ENCODE results near the gene TFDP2. TPM values are rescaled to one million over a fixed set of nuclear protein-coding genes. Genes with fewer than 3 reads are reported as not detected.

The TFDP2 gene
- total RNA-seq, 1 experiment from 2014 or later, result 48.2 TPM

- no peaks in the 10 kb centered on the region for H3K27me3 ChIP-seq (ENCODE audit: insufficient read depth, low read depth)
- H3K4me2 ChIP-seq, result no peak overlapping the region
- no peaks in the 10 kb centered on the region for H3K79me2 ChIP-seq (ENCODE audit: low read depth)
- no peaks in the 10 kb centered on the region for H3K36me3 ChIP-seq (ENCODE audit: low read depth)
- TF ChIP-seq CTCF (conservative IDR thresholded peaks at IDR 0.05), result no peak
- TF ChIP-seq EZH2 (IDR thresholded peaks at IDR 0.05; ENCODE audit: low read depth), result no peak
- no peak overlapping the region for H3K27ac ChIP-seq
- no TSS peak for BruUV-seq (replicated peaks)
- H4K20me1 ChIP-seq (ENCODE audit: insufficient read depth), result no peaks in the 10 kb centered on the region
- DNase-seq, result no peak
- peaks cover 38% of the 10 kb centered on the region for H3F3A ChIP-seq (ENCODE audit: insufficient read depth, low read depth)
- peaks cover 42% of the 10 kb centered on the region for H3K4me1 ChIP-seq (replicated peaks; ENCODE audit: insufficient read depth)
- no peak overlapping the region for H2AFZ ChIP-seq
- ChIA-PET POLR2A (ENCODE audit: unreplicated experiment) (no interaction called here), CTCF (no interaction called here)
- H3K9me3 ChIP-seq (ENCODE audit: insufficient read depth, low read depth), result no peaks in the 10 kb centered on the region
- no peak overlapping the region for H3K4me3 ChIP-seq
- intact Hi-C loops (cut with micrococcal nuclease; ENCODE audit: unreplicated experiment), result no loop called here
- no peaks in the 10 kb centered on the region for H3K9me2 ChIP-seq (ENCODE audit: insufficient read depth)
Measured at GRCh38 chr3:141938011-141938500, 211.3 kb downstream of the TFDP2 start.

GRCh38 chr3:141934354-141934753 is 215.0 kb downstream of the TFDP2 start:
- POLR2A ChIA-PET (ENCODE audit: unreplicated experiment), result no interaction called here
- peaks cover 17% of the 10 kb centered on the region for H3K4me1 ChIP-seq (replicated peaks; ENCODE audit: insufficient read depth)
- H3K9me3 ChIP-seq (ENCODE audit: insufficient read depth, low read depth), result no peaks in the 10 kb centered on the region
- no peaks in the 10 kb centered on the region for H3K36me3 ChIP-seq (ENCODE audit: low read depth)
- H3K9me2 ChIP-seq (ENCODE audit: insufficient read depth), result no peaks in the 10 kb centered on the region
- TF ChIP-seq EZH2 (IDR thresholded peaks at IDR 0.05; ENCODE audit: low read depth), result no peak
- TF ChIP-seq CTCF (conservative IDR thresholded peaks at IDR 0.05), result no peak
- H3K4me3 ChIP-seq, result no peak overlapping the region
- H3K79me2 ChIP-seq (ENCODE audit: low read depth), result no peaks in the 10 kb centered on the region
- peaks cover 9% of the 10 kb centered on the region for H3F3A ChIP-seq (ENCODE audit: insufficient read depth, low read depth)
- DNase-seq, result no peak
- BruUV-seq (replicated peaks), result no TSS peak
- intact Hi-C loops (cut with micrococcal nuclease; ENCODE audit: unreplicated experiment), result no loop called here
- no peak overlapping the region for H3K4me2 ChIP-seq
- H3K27ac ChIP-seq, result no peak overlapping the region
- H2AFZ ChIP-seq, result no peak overlapping the region
- CTCF ChIA-PET, result no interaction called here
- H3K27me3 ChIP-seq (ENCODE audit: insufficient read depth, low read depth), result no peaks in the 10 kb centered on the region
- no peaks in the 10 kb centered on the region for H4K20me1 ChIP-seq (ENCODE audit: insufficient read depth)

GRCh38 chr3:141933421-141934300 is 215.7 kb downstream of the TFDP2 start:
- H3K27ac ChIP-seq, result no peak overlapping the region
- peaks cover 10% of the 10 kb centered on the region for H3K4me1 ChIP-seq (replicated peaks; ENCODE audit: insufficient read depth)
- H3K4me3 ChIP-seq, result no peak overlapping the region
- H3K9me2 ChIP-seq (ENCODE audit: insufficient read depth), result no peaks in the 10 kb centered on the region
- no peaks in the 10 kb centered on the region for H3K36me3 ChIP-seq (ENCODE audit: low read depth)
- no peaks in the 10 kb centered on the region for H4K20me1 ChIP-seq (ENCODE audit: insufficient read depth)
- H3K79me2 ChIP-seq (ENCODE audit: low read depth), result no peaks in the 10 kb centered on the region
- no peak overlapping the region for H2AFZ ChIP-seq
- CTCF ChIA-PET, result no interaction called here
- POLR2A ChIA-PET (ENCODE audit: unreplicated experiment), result no interaction called here
- no peak overlapping the region for H3K4me2 ChIP-seq
- peaks cover 2% of the 10 kb centered on the region; the same call in 1 of the 2 replicates for H3F3A ChIP-seq (ENCODE audit: insufficient read depth, low read depth)
- BruUV-seq (replicated peaks), result no TSS peak
- no peaks in the 10 kb centered on the region for H3K9me3 ChIP-seq (ENCODE audit: insufficient read depth, low read depth)
- no peak for TF ChIP-seq EZH2 (IDR thresholded peaks at IDR 0.05; ENCODE audit: low read depth)
- TF ChIP-seq CTCF (conservative IDR thresholded peaks at IDR 0.05), result no peak
- intact Hi-C loops (cut with micrococcal nuclease; ENCODE audit: unreplicated experiment), result no loop called here
- DNase-seq, result no peak
- H3K27me3 ChIP-seq (ENCODE audit: insufficient read depth, low read depth), result no peaks in the 10 kb centered on the region
